Small intestine (tissue), 7 donors: ENCODE measurements around the gene MAS1. TPM values are rescaled to one million over a fixed set of nuclear protein-coding genes. Genes with fewer than 3 reads are reported as not detected.
"Not testable (repeated sequence)": the region's sequence is repeated elsewhere in the genome, so short reads cannot be mapped to it uniquely, and the experiment has no call there.

Source experiments
- DNase-seq, 2 donors: peaks; one replicate each; pipeline versions ENCODE4 v3.0.0 to v3.0.0-alpha.2; 2013
- FAIRE-seq: peaks from 2 replicates; lab custom pipeline; 2012; peaks lifted over from hg19 to GRCh38; lab: Jason Lieb, UNC
- H3K27ac ChIP-seq, 3 donors: one replicate each; pipeline ENCODE4 v1.5.1; 2013; ENCODE audit warnings: low read length in 2 of 3, mild to moderate bottlenecking in 2 of 3, control low read depth in 1 of 3, inconsistent platforms in 1 of 3, low read depth in 1 of 3, moderate library complexity in 1 of 3
- H3K27me3 ChIP-seq, 3 donors: one replicate each; pipeline ENCODE4 v1.6.1; 2013; ENCODE audit warnings: low read length in 3 of 3, inconsistent platforms in 1 of 3; ENCODE audit not compliant: control insufficient read depth in 3 of 3, insufficient read depth in 3 of 3
- H3K36me3 ChIP-seq, 3 donors: one replicate each; pipeline ENCODE4 v1.6.1; 2013; ENCODE audit warnings: low read length in 3 of 3, inconsistent platforms in 1 of 3, low read depth in 1 of 3, mild to moderate bottlenecking in 1 of 3, moderate library complexity in 1 of 3; ENCODE audit not compliant: control insufficient read depth in 3 of 3, insufficient read depth in 2 of 3
- H3K4me1 ChIP-seq, 3 donors: one replicate each; pipeline ENCODE4 v1.6.1; 2013; ENCODE audit warnings: low read length in 2 of 3, inconsistent platforms in 1 of 3, low read depth in 1 of 3, mild to moderate bottlenecking in 1 of 3, moderate library complexity in 1 of 3; ENCODE audit not compliant: control insufficient read depth in 3 of 3, insufficient read depth in 2 of 3
- H3K4me3 ChIP-seq, 3 donors: one replicate each; pipeline ENCODE4 v1.5.1; 2013; ENCODE audit warnings: low read length in 3 of 3, control low read depth in 1 of 3, inconsistent platforms in 1 of 3, low read depth in 1 of 3, mild to moderate bottlenecking in 1 of 3, moderate library complexity in 1 of 3
- H3K9me3 ChIP-seq, 2 donors: one replicate each; pipeline ENCODE4 v1.6.1; 2013; ENCODE audit warnings: low read depth in 1 of 2, low read length in 1 of 2; ENCODE audit not compliant: control insufficient read depth in 2 of 2, insufficient read depth in 1 of 2
- WGBS, 3 donors: extraction: QIAGEN DNeasy Blood & Tissue Kit; methylation state at CpG; one replicate each; pipeline ENCODE4 v1.1.7; 2013; 5-methylcytosine and 5-hydroxymethylcytosine counted together
- polyA plus RNA-seq, 4 donors: library from polyadenylated mRNA; stranded (reverse) in 3 of 4; unstranded in 1 of 4; fragments of 200-250 nt in 3 of 4; fragments of 120-200 nt in 1 of 4; gene quantifications; one replicate each; pipeline versions ENCODE4 v1.2.1 to v1.2.3, GENCODE V29; 2013
- donor health status: healthy with polysubstance abuse.
- donor health status: control.
- donor health status: control.
- donor health status: Bipolar disorder and iron deficiency.
- donor health status: healthy.

The MAS1 gene
- polyA plus RNA-seq, 4 donors, result under 0.01 TPM; not detected in 3

- Histone ChIP-seq H3K27me3 (peaks cover 0 to 12% (median 7%) of the 10 kb centered on the region in 3 donors), H3K36me3 (no peaks in the 10 kb centered on the region), H3K27ac (no peak overlapping the region), H3K4me1 (no peaks in the 10 kb centered on the region), H3K9me3 (peaks cover 0 to 3% of the 10 kb centered on the region in 2 donors), H3K4me3 (no peak overlapping the region)
- FAIRE-seq, result no peak
- DNase-seq, result no peak
- WGBS, 3 donors, result 77 to 85% (median 80%) methylated on average over 6 of the region's 6 CpGs
Measured at GRCh38 chr6:159913862-159914564, 23.2 kb downstream of the MAS1 start.

GRCh38 chr6:159914565-159914923 lies 23.8 kb downstream of the MAS1 start:
- Histone ChIP-seq H3K9me3 (peaks cover 0 to 3% of the 10 kb centered on the region in 2 donors), H3K27me3 (peaks cover 0 to 12% (median 7%) of the 10 kb centered on the region in 3 donors), H3K4me3 (no peak overlapping the region), H3K36me3 (no peaks in the 10 kb centered on the region), H3K4me1 (no peaks in the 10 kb centered on the region), H3K27ac (no peak overlapping the region)
- DNase-seq, result no peak
- 73 to 79% (median 78%) methylated on average over 3 of the region's 3 CpGs for WGBS, 3 donors
- no peak for FAIRE-seq

DNA sequence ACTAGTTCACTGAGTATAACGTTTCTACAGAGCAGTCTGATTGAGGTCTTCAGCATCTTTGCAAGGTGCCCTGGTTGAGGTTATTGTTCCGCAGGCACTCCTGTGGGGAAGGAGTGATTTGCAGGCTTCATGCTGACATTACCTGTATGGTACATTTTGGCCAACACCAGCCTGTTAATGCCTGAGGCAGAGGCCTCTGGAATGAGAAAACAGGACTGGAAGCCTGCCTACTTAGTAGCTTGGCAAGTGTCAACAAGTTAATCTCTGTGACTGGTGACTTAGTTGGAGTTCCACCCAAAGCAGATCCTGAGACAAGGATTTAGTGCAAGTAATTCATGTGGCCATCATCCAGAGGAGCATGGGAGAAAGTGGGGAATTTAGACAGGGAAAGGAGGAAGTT lies 24.6 kb downstream of the MAS1 start:
- no peak for FAIRE-seq
- Histone ChIP-seq H3K27me3 (peaks cover 0 to 7% (median 2%) of the 10 kb centered on the region in 3 donors), H3K4me3 (no peak overlapping the region), H3K4me1 (no peaks in the 10 kb centered on the region), H3K27ac (no peak overlapping the region), H3K36me3 (no peaks in the 10 kb centered on the region), H3K9me3 (peaks cover 0 to 3% of the 10 kb centered on the region in 2 donors)
- no peak for DNase-seq
- 76 to 77% (median 77%) methylated on average over 2 of the region's 2 CpGs for WGBS, 3 donors

DNA sequence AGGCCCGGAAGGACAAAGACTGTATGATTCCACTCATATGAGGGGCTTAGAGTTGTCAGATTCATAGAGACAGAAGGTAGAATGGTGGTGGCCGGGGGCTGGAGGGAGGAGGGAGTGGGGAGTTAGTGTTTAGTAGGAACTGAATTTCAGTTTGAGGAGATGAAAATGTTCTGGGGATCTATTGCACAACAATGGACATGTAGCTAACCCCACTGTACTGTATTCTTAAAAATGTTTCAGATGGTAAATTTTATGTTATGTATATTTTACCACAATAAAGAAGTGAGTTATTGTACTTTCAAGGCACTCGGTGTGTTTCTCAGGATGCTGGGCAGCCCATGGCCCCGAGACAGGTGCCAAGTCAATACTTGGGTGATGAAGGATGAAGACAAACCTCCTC lies 25.4 kb downstream of the MAS1 start:
- Histone ChIP-seq H3K36me3 (no peaks in the 10 kb centered on the region), H3K4me3 (no peak overlapping the region), H3K27me3 (peaks cover 0 to 7% (median 0%) of the 10 kb centered on the region in 3 donors), H3K27ac (no peak overlapping the region), H3K9me3 (peaks cover 0 to 3% of the 10 kb centered on the region in 2 donors), H3K4me1 (no peaks in the 10 kb centered on the region)
- FAIRE-seq, result no peak
- WGBS, 3 donors, result 83 to 88% (median 86%) methylated on average over 4 of the region's 4 CpGs
- DNase-seq, result no peak

GRCh38 chr6:159916752-159917151 lies 26.0 kb downstream of the MAS1 start:
- H3K4me3 ChIP-seq, result no peak overlapping the region
- no peak for DNase-seq

GRCh38 chr6:159919011-159919511 lies 28.3 kb downstream of the MAS1 start:
- 82 to 95% (median 87%) methylated on average over 7 of the region's 7 CpGs for WGBS, 3 donors
- FAIRE-seq, result no peak

More at GRCh38 chr6:159916752-159917151, 26.0 kb downstream of the MAS1 start:
- peaks cover 0 to 3% of the 10 kb centered on the region in 2 donors for H3K9me3 ChIP-seq
- no peak overlapping the region for H3K27ac ChIP-seq
- H3K27me3 ChIP-seq, result peaks cover 0 to 5% (median 0%) of the 10 kb centered on the region in 3 donors
- no peaks in the 10 kb centered on the region for H3K4me1 ChIP-seq
- no peak for FAIRE-seq
- 57 to 69% (median 61%) methylated on average over 9 of the region's 9 CpGs for WGBS, 3 donors
- H3K36me3 ChIP-seq, result no peaks in the 10 kb centered on the region

DNA sequence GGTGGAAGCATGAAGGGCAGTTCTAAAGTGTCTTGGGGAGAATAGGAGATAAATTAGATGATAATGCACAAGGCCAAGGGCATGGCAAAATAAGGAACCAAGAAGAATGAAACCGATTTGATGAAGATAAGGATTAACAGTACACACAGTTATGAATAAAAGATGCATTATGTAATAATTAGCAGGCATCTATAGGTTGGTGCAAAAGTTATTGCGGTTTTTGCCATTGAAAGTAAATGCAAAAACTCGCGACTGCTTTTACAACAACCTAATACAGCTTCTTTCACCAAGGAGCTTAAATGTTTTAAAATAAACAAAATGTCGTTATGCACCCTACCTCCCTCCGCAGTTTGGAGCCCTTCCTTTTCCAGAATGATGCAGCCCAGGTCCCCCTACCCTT lies 29.0 kb downstream of the MAS1 start:
- Histone ChIP-seq H3K27ac (no peak overlapping the region), H3K4me1 (no peaks in the 10 kb centered on the region), H3K9me3 (peaks cover 0 to 5% of the 10 kb centered on the region in 2 donors), H3K4me3 (no peak overlapping the region), H3K36me3 (no peaks in the 10 kb centered on the region), H3K27me3 (no peaks in the 10 kb centered on the region)
- DNase-seq (no peak), FAIRE-seq (no peak)
- WGBS, 3 donors, result 77 to 84% (median 81%) methylated on average over 6 of the region's 6 CpGs

More at GRCh38 chr6:159919011-159919511, 28.3 kb downstream of the MAS1 start:
- no peak overlapping the region for H3K27ac ChIP-seq
- no peaks in the 10 kb centered on the region for H3K36me3 ChIP-seq
- H3K27me3 ChIP-seq, result no peaks in the 10 kb centered on the region
- no peak for DNase-seq
- peaks cover 0 to 4% of the 10 kb centered on the region in 2 donors for H3K9me3 ChIP-seq
- H3K4me3 ChIP-seq, result no peak overlapping the region
- H3K4me1 ChIP-seq, result no peaks in the 10 kb centered on the region

- 56 to 59% (median 57%) methylated on average over 2 of the region's 2 CpGs for WGBS, 3 donors
Measured at GRCh38 chr6:159924150-159924549, 33.4 kb downstream of the MAS1 start.

More at GRCh38 chr6:159924150-159924549, 33.4 kb downstream of the MAS1 start:
- DNase-seq, H3K9me3 ChIP-seq, FAIRE-seq, H3K36me3 ChIP-seq, H3K4me3 ChIP-seq, H3K27ac ChIP-seq, H3K4me1 ChIP-seq, H3K27me3 ChIP-seq: not testable (repeated sequence)
